BJ (cell line): Measurements from ENCODE around the gene ACACB. TPM values are rescaled to one million over a fixed set of nuclear protein-coding genes. Genes with fewer than 3 reads are reported as not detected.

Source experiments
- CTCF ChIA-PET: fragments of 350-600 bp; formaldehyde crosslinking; extraction: SDS; loops from one replicate; lab custom pipeline; 2021; ENCODE audit warnings: antibody characterized with exemption, inconsistent platforms; lab: Yijun Ruan, JAX
- POLR2A ChIA-PET: fragments of 300-600 bp; sonication (Branson Sonifier 250); formaldehyde crosslinking; extraction: SDS; loops from one replicate; lab custom pipeline; 2021; ENCODE audit warnings: antibody characterized with exemption; lab: Charles Lee
- DNase-seq: peaks from one replicate; pipeline ENCODE4 v3.0.0-alpha.2; 2011; ENCODE audit warnings: low read depth
- H3K27me3 ChIP-seq: 2 replicates; pipeline ENCODE4 v1.6.0; 2011; ENCODE audit warnings: low read length; ENCODE audit not compliant: control insufficient read depth, insufficient read depth
- H3K36me3 ChIP-seq: 2 replicates; pipeline ENCODE4 v1.5.1; 2011; ENCODE audit warnings: low read length; ENCODE audit not compliant: control insufficient read depth, insufficient read depth
- H3K4me3 ChIP-seq: 2 replicates; pipeline ENCODE4 v1.5.1; 2011; ENCODE audit warnings: low read depth, mild to moderate bottlenecking, control low read depth, low read length
- CTCF ChIP-seq: IDR thresholded peaks from 2 replicates; pipeline ENCODE4 v1.5.1; 2011; ENCODE audit warnings: low read depth, mild to moderate bottlenecking, control low read depth, inconsistent platforms, low read length, moderate library complexity; ENCODE audit not compliant: insufficient read depth
- polyA plus RNA-seq: library from polyadenylated mRNA; depleted of rRNA; stranded (reverse); fragments of >200 nt; gene quantifications from 2 replicates; pipeline ENCODE4 v1.2.3, GENCODE V29; 2011

The ACACB gene
- polyA plus RNA-seq, 1 experiment, result 1.7 TPM

GRCh38 chr12:109278912-109279311, 162.5 kb downstream of the ACACB start:
- H3K27me3 ChIP-seq, result no peaks in the 10 kb centered on the region
- TF ChIP-seq CTCF, result no peak
- H3K36me3 ChIP-seq, result no peaks in the 10 kb centered on the region
- ChIA-PET POLR2A (no interaction called here), CTCF (interaction anchor here (1.4 kb wide), 1 partner anchor 14 kb away, joined by 4 read pairs; no protein-coding TSS in a partner anchor)
- H3K4me3 ChIP-seq, result no peak overlapping the region
- DNase-seq, result no peak

GRCh38 chr12:109279525-109279924, 163.1 kb downstream of the ACACB start:
- Histone ChIP-seq H3K4me3 (no peak overlapping the region), H3K27me3 (no peaks in the 10 kb centered on the region), H3K36me3 (no peaks in the 10 kb centered on the region)
- POLR2A ChIA-PET, result no interaction called here
- no peak for DNase-seq
- no peak for TF ChIP-seq CTCF
- CTCF ChIA-PET, result no interaction called here

- ChIA-PET POLR2A (no interaction called here), CTCF (no interaction called here)
- Histone ChIP-seq H3K4me3 (no peak overlapping the region), H3K27me3 (no peaks in the 10 kb centered on the region), H3K36me3 (no peaks in the 10 kb centered on the region)
- TF ChIP-seq CTCF, result no peak
- no peak for DNase-seq
Measured at GRCh38 chr12:109281452-109281851, 165.1 kb downstream of the ACACB start.

- no peaks in the 10 kb centered on the region for H3K36me3 ChIP-seq
- TF ChIP-seq CTCF, result no peak
- DNase-seq, result no peak
- CTCF ChIA-PET, result no interaction called here
- POLR2A ChIA-PET, result no interaction called here
- H3K27me3 ChIP-seq, result no peaks in the 10 kb centered on the region
- no peak overlapping the region for H3K4me3 ChIP-seq
Measured at GRCh38 chr12:109284392-109284791, 168.0 kb downstream of the ACACB start.

GRCh38 chr12:109286252-109286651, 169.9 kb downstream of the ACACB start:
- Histone ChIP-seq H3K27me3 (no peaks in the 10 kb centered on the region), H3K36me3 (no peaks in the 10 kb centered on the region), H3K4me3 (no peak overlapping the region)
- DNase-seq, result no peak
- TF ChIP-seq CTCF, result no peak
- POLR2A ChIA-PET, result no interaction called here
- CTCF ChIA-PET, result no interaction called here
